BJ (cell line): ENCODE data around the gene SHROOM3. TPM values are rescaled to one million over a fixed set of nuclear protein-coding genes. Genes with fewer than 3 reads are reported as not detected.
"Not testable (repeated sequence)": the region's sequence is repeated elsewhere in the genome, so short reads cannot be mapped to it uniquely, and the experiment has no call there.

Source experiments
- CTCF ChIA-PET: fragments of 350-600 bp; formaldehyde crosslinking; extraction: SDS; loops from one replicate; lab custom pipeline; 2021; ENCODE audit warnings: antibody characterized with exemption, inconsistent platforms; lab: Yijun Ruan, JAX
- POLR2A ChIA-PET: fragments of 300-600 bp; sonication (Branson Sonifier 250); formaldehyde crosslinking; extraction: SDS; loops from one replicate; lab custom pipeline; 2021; ENCODE audit warnings: antibody characterized with exemption; lab: Charles Lee
- DNase-seq: peaks from one replicate; pipeline ENCODE4 v3.0.0-alpha.2; 2011; ENCODE audit warnings: low read depth
- H3K27me3 ChIP-seq: 2 replicates; pipeline ENCODE4 v1.6.0; 2011; ENCODE audit warnings: low read length; ENCODE audit not compliant: control insufficient read depth, insufficient read depth
- H3K36me3 ChIP-seq: 2 replicates; pipeline ENCODE4 v1.5.1; 2011; ENCODE audit warnings: low read length; ENCODE audit not compliant: control insufficient read depth, insufficient read depth
- H3K4me3 ChIP-seq: 2 replicates; pipeline ENCODE4 v1.5.1; 2011; ENCODE audit warnings: low read depth, mild to moderate bottlenecking, control low read depth, low read length
- CTCF ChIP-seq: IDR thresholded peaks from 2 replicates; pipeline ENCODE4 v1.5.1; 2011; ENCODE audit warnings: low read depth, mild to moderate bottlenecking, control low read depth, inconsistent platforms, low read length, moderate library complexity; ENCODE audit not compliant: insufficient read depth
- polyA plus RNA-seq: library from polyadenylated mRNA; depleted of rRNA; stranded (reverse); fragments of >200 nt; gene quantifications from 2 replicates; pipeline ENCODE4 v1.2.3, GENCODE V29; 2011

Gene SHROOM3
- polyA plus RNA-seq, 1 experiment = 46.1 TPM

- Histone ChIP-seq H3K27me3 (no peaks in the 10 kb centered on the region), H3K4me3 (no peak overlapping the region), H3K36me3 (no peaks in the 10 kb centered on the region)
- DNase-seq = no peak
- TF ChIP-seq CTCF = no peak
- ChIA-PET POLR2A (interaction anchor here (0.6 to 1.3 kb wide), 11 partner anchors 16 to 340 kb away, joined by 3 to 7 read pairs (median 3); no protein-coding TSS in a partner anchor), CTCF (interaction anchor here (0.6 to 1.5 kb wide), 5 partner anchors 26 to 345 kb away, joined by 3 to 4 read pairs (median 3); no protein-coding TSS in a partner anchor)
These were observed 171.7 kb downstream of the SHROOM3 start for GRCh38 chr4:76606645-76607265.

GRCh38 chr4:76607266-76607799, 172.3 kb downstream of the SHROOM3 start:
- DNase-seq = peak; percentile 99
- Histone ChIP-seq H3K4me3 (no peak overlapping the region), H3K36me3 (no peaks in the 10 kb centered on the region), H3K27me3 (no peaks in the 10 kb centered on the region)
- POLR2A ChIA-PET = interaction anchor here (0.6 to 1.3 kb wide), 10 partner anchors 17 to 340 kb away, joined by 3 to 7 read pairs (median 4); no protein-coding TSS in a partner anchor
- CTCF ChIA-PET = interaction anchor here (0.9 to 1.5 kb wide), 2 partner anchors 97 to 150 kb away, joined by 3 to 4 read pairs; no protein-coding TSS in a partner anchor
- TF ChIP-seq CTCF = no peak

- no peak for TF ChIP-seq CTCF
- H3K4me3 ChIP-seq = no peak overlapping the region
- no peaks in the 10 kb centered on the region for H3K36me3 ChIP-seq
- H3K27me3 ChIP-seq = no peaks in the 10 kb centered on the region
- CTCF ChIA-PET = interaction anchor here (1.1 to 1.5 kb wide), 2 partner anchors 97 to 152 kb away, joined by 4 read pairs; no protein-coding TSS in a partner anchor
- POLR2A ChIA-PET = interaction anchor here (0.8 to 1.0 kb wide), 2 partner anchors 23 to 175 kb away, joined by 3 read pairs; no protein-coding TSS in a partner anchor
- DNase-seq = no peak
These were observed 172.8 kb downstream of the SHROOM3 start for GRCh38 chr4:76607846-76608245.

- CTCF ChIA-PET = interaction anchor here (1.0 to 1.5 kb wide), 3 partner anchors 29 to 151 kb away, joined by 3 to 4 read pairs (median 4); no protein-coding TSS in a partner anchor
- H3K36me3 ChIP-seq, H3K4me3 ChIP-seq, H3K27me3 ChIP-seq, DNase-seq: not testable (repeated sequence)
- POLR2A ChIA-PET = interaction anchor here (0.8 kb wide), 1 partner anchor 175 kb away, joined by 3 read pairs; no protein-coding TSS in a partner anchor
These were observed 173.5 kb downstream of the SHROOM3 start for GRCh38 chr4:76608549-76608948.

- Histone ChIP-seq H3K4me3 (no peak overlapping the region), H3K27me3 (no peaks in the 10 kb centered on the region), H3K36me3 (no peaks in the 10 kb centered on the region)
- TF ChIP-seq CTCF = no peak
- POLR2A ChIA-PET = interaction anchor here (0.7 kb wide), 1 partner anchor 137 kb away, joined by 3 read pairs; no protein-coding TSS in a partner anchor
- no peak for DNase-seq
- CTCF ChIA-PET = no interaction called here
These were observed 175.9 kb downstream of the SHROOM3 start for GRCh38 chr4:76610751-76611547.
